ENCODE data around the gene MAGEA3. TPM values are rescaled to one million over a fixed set of nuclear protein-coding genes. Genes with fewer than 3 reads are reported as not detected.
"Not testable (repeated sequence)": the region's sequence is repeated elsewhere in the genome, so short reads cannot be mapped to it uniquely, and the experiment has no call there.

The MAGEA3 gene
- total RNA-seq, 1 experiment from 2014 or later: not detected

- Histone ChIP-seq H3K4me1 (no peaks in the 10 kb centered on the region), H3K4me3 (ENCODE audit: low read depth, low read length) (no peak within 1 kb of the TSS), H3K36me3 (ENCODE audit: control insufficient read depth, insufficient read depth, low read length) (no peaks in the 10 kb centered on the region), H3K27me3 (replicated peaks; ENCODE audit: control insufficient read depth, insufficient read depth, low read length) (no peaks in the 10 kb centered on the region), H3K9me3 (no peaks in the 10 kb centered on the region)
- intact Hi-C loops (cut with micrococcal nuclease; ENCODE audit: unreplicated experiment): no loop called here
- Mint-ChIP-seq H3K27me3 (ENCODE audit: insufficient read depth, unreplicated experiment) (peaks cover 5% of the 10 kb centered on the region), H3K4me1 (ENCODE audit: low read depth, unreplicated experiment) (no peaks in the 10 kb centered on the region), H3K27ac (ENCODE audit: unreplicated experiment) (no peak within 1 kb of the TSS), H3K9me3 (ENCODE audit: unreplicated experiment) (no peaks in the 10 kb centered on the region), H3K36me3 (ENCODE audit: insufficient read depth, unreplicated experiment) (no peaks in the 10 kb centered on the region), H3K4me3 (ENCODE audit: unreplicated experiment) (no peak within 1 kb of the TSS)
- ChIA-PET POLR2A (no interaction called here), CTCF (interaction anchor here (0.5 kb wide), 1 partner anchor 88 kb away, joined by 3 read pairs; no protein-coding TSS in a partner anchor)
- DNase-seq: no peak
- BruUV-seq (replicated peaks): no TSS peak
- no peak for TF ChIP-seq CTCF (IDR thresholded peaks at IDR 0.05; ENCODE audit: insufficient read depth in 1 of 2, low read depth in 1 of 2, low read length in 1 of 2, severe bottlenecking in 1 of 2, unreplicated experiment in 1 of 2)
Measured at GRCh38 chrX:152733261-152733975, 34.8 kb downstream of the MAGEA3 start, which contains the start of the genes CSAG1 and MAGEA12. Gene CSAG1 (minus strand): TSS chrX:152733721. CDS start chrX:152732460, 1,261 bp downstream. Gene MAGEA12 (plus strand): TSS chrX:152733757. CDS start chrX:152736162, 2,405 bp downstream.

GRCh38 chrX:152734143-152734858 lies 35.7 kb downstream of the MAGEA3 start:
- H3K4me3 Mint-ChIP-seq (ENCODE audit: unreplicated experiment); CTCF ChIA-PET; H3K4me3 ChIP-seq (ENCODE audit: low read depth, low read length); DNase-seq; BruUV-seq (replicated peaks); H3K4me1 ChIP-seq; H3K27me3 Mint-ChIP-seq (ENCODE audit: insufficient read depth, unreplicated experiment); POLR2A ChIA-PET; H3K27ac Mint-ChIP-seq (ENCODE audit: unreplicated experiment); H3K9me3 Mint-ChIP-seq (ENCODE audit: unreplicated experiment); H3K36me3 Mint-ChIP-seq (ENCODE audit: insufficient read depth, unreplicated experiment); intact Hi-C loops (cut with micrococcal nuclease; ENCODE audit: unreplicated experiment); H3K9me3 ChIP-seq; H3K4me1 Mint-ChIP-seq (ENCODE audit: low read depth, unreplicated experiment); H3K36me3 ChIP-seq (ENCODE audit: control insufficient read depth, insufficient read depth, low read length); H3K27me3 ChIP-seq (replicated peaks; ENCODE audit: control insufficient read depth, insufficient read depth, low read length): not testable (repeated sequence)

- POLR2A ChIA-PET: no interaction called here
- H3K9me3 Mint-ChIP-seq (ENCODE audit: unreplicated experiment): no peaks in the 10 kb centered on the region
- DNase-seq: no peak
- H3K4me3 Mint-ChIP-seq (ENCODE audit: unreplicated experiment): no peak overlapping the region
- peaks cover 5% of the 10 kb centered on the region for H3K27me3 Mint-ChIP-seq (ENCODE audit: insufficient read depth, unreplicated experiment)
- no peaks in the 10 kb centered on the region for H3K36me3 Mint-ChIP-seq (ENCODE audit: insufficient read depth, unreplicated experiment)
- BruUV-seq (replicated peaks): no TSS peak
- H3K4me1 Mint-ChIP-seq (ENCODE audit: low read depth, unreplicated experiment): no peaks in the 10 kb centered on the region
- Histone ChIP-seq H3K36me3 (ENCODE audit: control insufficient read depth, insufficient read depth, low read length) (no peaks in the 10 kb centered on the region), H3K4me3 (ENCODE audit: low read depth, low read length) (no peak overlapping the region), H3K27me3 (replicated peaks; ENCODE audit: control insufficient read depth, insufficient read depth, low read length) (no peaks in the 10 kb centered on the region), H3K9me3 (no peaks in the 10 kb centered on the region), H3K4me1 (no peaks in the 10 kb centered on the region)
- CTCF ChIA-PET: no interaction called here
- intact Hi-C loops (cut with micrococcal nuclease; ENCODE audit: unreplicated experiment): no loop called here
- no peak overlapping the region for H3K27ac Mint-ChIP-seq (ENCODE audit: unreplicated experiment)
- no peak for TF ChIP-seq CTCF (IDR thresholded peaks at IDR 0.05; ENCODE audit: insufficient read depth in 1 of 2, low read depth in 1 of 2, low read length in 1 of 2, severe bottlenecking in 1 of 2, unreplicated experiment in 1 of 2)
Measured at GRCh38 chrX:152735101-152735500, 36.5 kb downstream of the MAGEA3 start.

All from Caco-2 (cell line).